GM12878 (cell line): Measurements from ENCODE around the gene GNA15. TPM values are rescaled to one million over a fixed set of nuclear protein-coding genes. Genes with fewer than 3 reads are reported as not detected.

Experiments used
- ATAC-seq: fragments of 200-7000 bp; cut with Tn5 transposase; 3 replicates; pipeline ENCODE4 v1.9.1; 2020; ENCODE audit warnings: mild to moderate bottlenecking, moderate library complexity
- BruUV-seq: library from RNA; stranded (reverse); fragments of 400-500 nt; replicated peaks from 2 replicates; lab custom pipeline; 2021; lab: Mats Ljungman, UMichigan
- CTCF ChIA-PET: fragments of 300-600 bp; sonication (Branson Sonifier 250); formaldehyde crosslinking; extraction: SDS; loops from one replicate; lab custom pipeline; 2021; ENCODE audit warnings: inconsistent platforms; lab: Yijun Ruan, JAX
- POLR2A ChIA-PET: fragments of 350-600 bp; formaldehyde crosslinking; extraction: SDS; loops from one replicate; lab custom pipeline; 2021; ENCODE audit warnings: inconsistent platforms; lab: Charles Lee
- RAD21 ChIA-PET: fragments of 300-600 bp; sonication (Branson Sonifier 250); formaldehyde crosslinking; loops from one replicate; lab custom pipeline; 2023; ENCODE audit warnings: antibody characterized with exemption; ENCODE audit not compliant: unreplicated experiment; lab: Charles Lee
- SMC1A ChIA-PET: fragments of 300-600 bp; sonication (Branson Sonifier 250); formaldehyde crosslinking; loops from one replicate; lab custom pipeline; 2023; ENCODE audit not compliant: unreplicated experiment, uncharacterized antibody; lab: Charles Lee
- DNase-seq: peaks from one replicate; pipeline ENCODE4 v3.0.0-alpha.2; 2011; ENCODE audit warnings: low read depth, low spot score
- FAIRE-seq: peaks from 3 replicates; lab custom pipeline; 2011; peaks lifted over from hg19 to GRCh38; lab: Jason Lieb, UNC
- H2AFZ ChIP-seq: 2 replicates; pipeline ENCODE4 v1.6.0; 2011; ENCODE audit warnings: low read depth, low read length, control low read depth; ENCODE audit not compliant: control insufficient read depth
- H3K27ac ChIP-seq: 2 replicates; pipeline ENCODE4 v1.5.1; 2011; ENCODE audit warnings: control low read depth; ENCODE audit not compliant: control insufficient read depth, insufficient read depth
- H3K27me3 ChIP-seq, 2 experiments: replicated peaks in 1 of 2; 2 replicates each; pipeline versions ENCODE4 v1.6.0 to v1.6.1; 2011; ENCODE audit warnings: low read length in 1 of 2; ENCODE audit not compliant: control insufficient read depth in 2 of 2, insufficient read depth in 2 of 2
- H3K36me3 ChIP-seq, 2 experiments: 2 replicates each; pipeline ENCODE4 v1.5.1; 2011; ENCODE audit warnings: low read length in 1 of 2; ENCODE audit not compliant: control insufficient read depth in 2 of 2, insufficient read depth in 2 of 2
- H3K4me1 ChIP-seq: 2 replicates; pipeline ENCODE4 v1.6.1; 2011; ENCODE audit warnings: mild to moderate bottlenecking, low read length, moderate library complexity, mixed read lengths; ENCODE audit not compliant: control insufficient read depth, insufficient read depth
- H3K4me2 ChIP-seq: 2 replicates; pipeline ENCODE4 v1.6.0; 2011; ENCODE audit warnings: control low read depth; ENCODE audit not compliant: control insufficient read depth, insufficient read depth
- H3K4me3 ChIP-seq: fragments of 200-600 bp; sonication (generic); 2 replicates; pipeline ENCODE4 v1.5.1; 2016
- H3K79me2 ChIP-seq: 2 replicates; pipeline ENCODE4 v1.6.0; 2011; ENCODE audit warnings: low read length; ENCODE audit not compliant: control insufficient read depth, insufficient read depth
- H3K9ac ChIP-seq: 2 replicates; pipeline ENCODE4 v1.8.0; 2011; ENCODE audit warnings: low read length, control low read depth, mixed read lengths; ENCODE audit not compliant: control insufficient read depth, insufficient read depth
- H3K9me3 ChIP-seq: replicated peaks from 3 replicates; pipeline ENCODE4 v1.5.1; 2011; ENCODE audit warnings: mild to moderate bottlenecking, low read length; ENCODE audit not compliant: control insufficient read depth, insufficient read depth
- H4K20me1 ChIP-seq: 2 replicates; pipeline ENCODE4 v1.6.0; 2011; ENCODE audit not compliant: control insufficient read depth, insufficient read depth
- POLR2A ChIP-seq: IDR thresholded peaks from 2 replicates; pipeline ENCODE4 v1.6.1; 2011; ENCODE audit warnings: low read depth, mild to moderate bottlenecking, low read length
- POU2F2 ChIP-seq: IDR thresholded peaks from 3 replicates; pipeline ENCODE4 v1.6.1; 2011; ENCODE audit warnings: low read depth, mild to moderate bottlenecking, low read length, borderline replicate concordance
- RCOR1 ChIP-seq: conservative IDR thresholded peaks from 2 replicates; pipeline ENCODE4 v1.6.1; 2012; ENCODE audit warnings: low read depth, low read length, improper control_type of control experiment
- STAT3 ChIP-seq: IDR thresholded peaks from 2 replicates; pipeline ENCODE4 v1.6.1; 2011; ENCODE audit warnings: low read depth, low read length, improper control_type of control experiment
- WGBS: methylation state at CpG from one replicate; pipeline ENCODE4 v1.1.6; 2016; ENCODE audit warnings: low lambda C conversion rate; ENCODE audit not compliant: insufficient replicate concordance, insufficient coverage; ENCODE audit errors: missing lambda C conversion rate; 5-methylcytosine and 5-hydroxymethylcytosine counted together
- in situ Hi-C: fragments of 300-500 bp; cut with MboI; formaldehyde crosslinking; loops from 9 replicates; pipeline ENCODE4 v1.14.3; 2018; ENCODE audit warnings: mixed read lengths
- intact Hi-C: fragments of 100-400 bp; cut with micrococcal nuclease; formaldehyde crosslinking; loops from one replicate; pipeline ENCODE4 v1.14.2; 2022; ENCODE audit not compliant: unreplicated experiment
- polyA plus RNA-seq, 11 experiments: library from polyadenylated mRNA; depleted of rRNA in 4 of 11; unstranded in 6 of 11; stranded (reverse) in 5 of 11; fragments of >200 nt; fragmentation: Nextera tagmentation in 4 of 11; fragmentation: Illumina TruSeq in 1 of 11; extraction: Ambion mirVana in 4 of 11; extraction: Trizol in 1 of 11; gene quantifications; 1 replicate in 1 of 11; 2 replicates in 10 of 11; pipeline versions ENCODE4 v1.2.1 to v1.2.3, GENCODE V29; 2011 to 2016; ENCODE audit warnings: inconsistent platforms in 2 of 11, missing spikeins in 2 of 11, low read depth in 1 of 11
- total RNA-seq, 4 experiments: library from RNA; depleted of rRNA in 3 of 4; stranded (reverse); fragments of >200 nt in 3 of 4; fragmentation: Illumina TruSeq in 1 of 4; extraction: Trizol in 1 of 4; gene quantifications; 2 replicates each; pipeline versions ENCODE4 v1.2.1 to v1.2.3, GENCODE V29; 2013 to 2021

Gene GNA15
- total and polyA plus RNA-seq, 10 of the 15 experiments (the other 5 are each of a cell fraction or from before 2014, with no cell fraction given), result 0.42 to 18.0 (median 9.4) TPM

DNA sequence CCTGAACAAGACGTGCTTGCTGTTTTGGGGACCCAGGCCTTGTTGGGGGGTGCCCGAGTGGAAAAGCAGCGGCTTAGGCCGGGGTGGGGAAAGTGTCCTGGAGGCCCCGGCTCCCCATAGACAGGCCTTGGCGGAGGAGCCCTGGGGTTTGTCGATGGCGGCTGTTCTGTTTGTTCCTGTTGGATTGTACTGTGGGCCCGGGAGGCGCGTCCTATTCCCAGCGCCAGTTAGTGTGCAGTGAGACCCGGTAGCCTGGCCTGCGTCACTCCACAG, 61.0 kb downstream of the GNA15 start:
- no TSS peak for BruUV-seq
- intact Hi-C loops (no loop called here), in situ Hi-C loops (no loop called here)
- no peak overlapping the region for H2AFZ ChIP-seq
- RAD21 ChIA-PET, result no interaction called here
- TF ChIP-seq STAT3, result no peak
- no peak for TF ChIP-seq POU2F2
- no peak overlapping the region for H3K9ac ChIP-seq
- H4K20me1 ChIP-seq, result no peaks in the 10 kb centered on the region
- FAIRE-seq (no peak), DNase-seq (no peak), ATAC-seq (no peak)
- peaks cover 2 to 10% of the 10 kb centered on the region in 2 experiments; a peak in 3 of 4 replicates for H3K36me3 ChIP-seq
- H3K79me2 ChIP-seq, result no peaks in the 10 kb centered on the region
- SMC1A ChIA-PET, result no interaction called here
- no peak overlapping the region for H3K27ac ChIP-seq
- H3K9me3 ChIP-seq, result no peaks in the 10 kb centered on the region
- CTCF ChIA-PET, result no interaction called here
- WGBS, result 98% methylated on average over 14 of the region's 14 CpGs
- H3K4me1 ChIP-seq, result no peaks in the 10 kb centered on the region
- no peaks in the 10 kb centered on the region for H3K27me3 ChIP-seq
- POLR2A ChIA-PET, result interaction anchor here (1.1 kb wide), 1 partner anchor 10 kb away, joined by 5 read pairs; no protein-coding TSS in a partner anchor
- H3K4me3 ChIP-seq, result no peak overlapping the region
- no peak overlapping the region for H3K4me2 ChIP-seq

DNA sequence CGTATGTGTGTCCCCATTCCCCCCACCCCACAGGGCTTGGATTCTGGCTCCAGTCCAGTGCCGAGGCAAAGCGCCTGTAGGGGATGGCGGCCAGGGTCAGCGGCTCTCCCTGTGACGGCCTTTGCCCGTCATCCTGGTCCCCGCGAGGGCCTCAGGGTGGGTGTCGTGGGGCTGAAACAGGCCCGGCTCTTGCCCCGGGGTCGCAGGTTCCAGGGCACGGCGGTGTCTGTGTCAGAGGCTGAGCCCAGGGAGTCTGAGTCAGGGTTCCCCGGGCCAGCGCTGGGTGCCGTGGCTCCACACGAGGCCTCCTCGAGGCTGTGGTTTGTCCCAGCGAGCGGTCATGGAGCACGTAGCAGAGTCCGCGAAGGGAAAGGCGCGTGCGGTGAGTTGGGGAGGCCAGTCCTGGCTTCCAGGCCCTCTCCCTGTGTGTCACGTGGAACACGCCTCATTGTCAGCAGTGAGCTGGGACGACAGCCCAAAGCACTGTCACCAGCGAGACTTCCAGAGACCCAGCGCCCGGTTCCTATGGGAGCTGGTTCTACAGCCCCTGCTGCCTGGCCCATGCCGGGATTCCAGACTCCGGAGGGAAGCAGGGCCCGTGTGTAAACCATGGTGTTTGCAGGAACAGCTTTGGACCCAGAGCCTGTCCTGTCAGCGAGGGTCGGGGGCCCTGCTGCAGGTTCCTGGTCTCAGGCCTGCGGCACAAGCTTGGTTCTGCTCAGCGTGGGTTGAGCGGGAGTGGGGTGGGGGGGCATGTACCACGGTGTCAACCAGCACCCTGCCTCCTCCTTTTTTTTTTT, 63.3 kb downstream of the GNA15 start:
- ChIA-PET CTCF (no interaction called here), SMC1A (no interaction called here), RAD21 (no interaction called here), POLR2A (no interaction called here)
- H3K4me2 ChIP-seq, result no peak overlapping the region
- no peaks in the 10 kb centered on the region for H3K9me3 ChIP-seq
- no peak for ATAC-seq
- TF ChIP-seq RCOR1, result no peak
- peak; percentile 50 for TF ChIP-seq POLR2A
- H3K9ac ChIP-seq, result no peak overlapping the region
- BruUV-seq, result no TSS peak
- intact Hi-C loops, result no loop called here
- H3K36me3 ChIP-seq, result peaks cover 2 to 5% of the 10 kb centered on the region in 2 experiments; a peak in 2 of 4 replicates
- WGBS, result 95% methylated on average over 37 of the region's 43 CpGs
- no peaks in the 10 kb centered on the region for H3K4me1 ChIP-seq
- no peaks in the 10 kb centered on the region for H4K20me1 ChIP-seq
- no peak overlapping the region for H3K27ac ChIP-seq
- no peaks in the 10 kb centered on the region for H3K79me2 ChIP-seq
- no peak overlapping the region for H3K4me3 ChIP-seq
- no peak for FAIRE-seq
- H2AFZ ChIP-seq, result no peak overlapping the region
- H3K27me3 ChIP-seq, result no peaks in the 10 kb centered on the region
- no peak for DNase-seq
- in situ Hi-C loops, result no loop called here
